Fibroblast of upper back skin (primary cell): ENCODE measurements around the gene ABLIM3.
A peak's percentile ranks its signal among the peaks of the same experiment; 100 is the strongest.

Experiments
- DNase-seq: peaks from one replicate; pipeline ENCODE4 v3.0.0-alpha.2; 2013

Gene ABLIM3

GRCh38 chr5:149221326-149221725 lies 80.0 kb downstream of the ABLIM3 start:
- DNase-seq, result no peak

- no peak for DNase-seq
Measured at GRCh38 chr5:149221731-149222342, 80.5 kb downstream of the ABLIM3 start.

- no peak for DNase-seq
Measured at GRCh38 chr5:149223081-149223848, 82.0 kb downstream of the ABLIM3 start.

GRCh38 chr5:149224282-149224681 lies 83.0 kb downstream of the ABLIM3 start:
- DNase-seq, result no peak

GRCh38 chr5:149227168-149227826 lies 86.0 kb downstream of the ABLIM3 start:
- peak; percentile 58 for DNase-seq

GRCh38 chr5:149228618-149229297 lies 87.5 kb downstream of the ABLIM3 start:
- peak; percentile 90 for DNase-seq

- DNase-seq, result no peak
Measured at GRCh38 chr5:149229298-149229937, 88.1 kb downstream of the ABLIM3 start.

- DNase-seq, result no peak
Measured at GRCh38 chr5:149235841-149236240, 94.5 kb downstream of the ABLIM3 start.

GRCh38 chr5:149237662-149238061 lies 96.4 kb downstream of the ABLIM3 start:
- no peak for DNase-seq

- DNase-seq, result no peak
Measured at GRCh38 chr5:149238540-149238939, 97.2 kb downstream of the ABLIM3 start.

GRCh38 chr5:149239917-149240316 lies 98.6 kb downstream of the ABLIM3 start:
- DNase-seq, result no peak

GRCh38 chr5:149240354-149240998 lies 99.2 kb downstream of the ABLIM3 start:
- no peak for DNase-seq

- DNase-seq, result no peak
Measured at GRCh38 chr5:149242339-149242738, 101.0 kb downstream of the ABLIM3 start.

- DNase-seq, result no peak
Measured at GRCh38 chr5:149246906-149247305, 105.6 kb downstream of the ABLIM3 start.

GRCh38 chr5:149247726-149248125 lies 106.4 kb downstream of the ABLIM3 start:
- DNase-seq, result no peak

GRCh38 chr5:149251546-149251945 lies 110.3 kb downstream of the ABLIM3 start:
- DNase-seq, result no peak

GRCh38 chr5:149254506-149254905 lies 113.2 kb downstream of the ABLIM3 start:
- peak; percentile 51 for DNase-seq

GRCh38 chr5:149256451-149256850 lies 115.2 kb downstream of the ABLIM3 start:
- peak; percentile 46 for DNase-seq

GRCh38 chr5:149257131-149257530 lies 115.8 kb downstream of the ABLIM3 start:
- DNase-seq, result no peak

- DNase-seq, result peak; percentile 71
Measured at GRCh38 chr5:149257889-149258705, 116.8 kb downstream of the ABLIM3 start.

GRCh38 chr5:149260761-149261160 lies 119.5 kb downstream of the ABLIM3 start:
- DNase-seq, result no peak
